HepG2 (cell line): Measurements from ENCODE around the gene ERF. TPM values are rescaled to one million over a fixed set of nuclear protein-coding genes. Genes with fewer than 3 reads are reported as not detected.

Experiments
- KIAA2018 ChIP-seq: sonication (generic); formaldehyde crosslinking; IDR thresholded peaks from 2 replicates; pipeline ENCODE4 v1.5.0; 2020; ENCODE audit warnings: mild to moderate bottlenecking, missing genetic modification reagents, borderline replicate concordance
- polyA plus RNA-seq, 8 experiments: library from polyadenylated mRNA; depleted of rRNA in 3 of 8; stranded (reverse) in 7 of 8; unstranded in 1 of 8; fragments of >200 nt; fragmentation: Illumina TruSeq in 4 of 8; extraction: Trizol in 4 of 8; gene quantifications; 2 replicates each; pipeline versions ENCODE4 v1.2.1 to v1.2.3, GENCODE V29; 2011 to 2016; ENCODE audit warnings: low read depth in 4 of 8, missing spikeins in 1 of 8, mixed read lengths in 1 of 8; ENCODE audit not compliant: insufficient read depth in 1 of 8
- total RNA-seq, 5 experiments: library from RNA; depleted of rRNA; stranded (reverse); fragments of >200 nt; fragmentation: Illumina TruSeq; extraction: Trizol; gene quantifications; 2 replicates each; pipeline ENCODE4 v1.2.3, GENCODE V29; 2016; ENCODE audit warnings: low read depth in 1 of 5

Gene ERF
- total and polyA plus RNA-seq, 2 of the 13 experiments (the other 11 are each of a cell fraction or from before 2014, with no cell fraction given): 67.1 to 69.9 TPM

DNA sequence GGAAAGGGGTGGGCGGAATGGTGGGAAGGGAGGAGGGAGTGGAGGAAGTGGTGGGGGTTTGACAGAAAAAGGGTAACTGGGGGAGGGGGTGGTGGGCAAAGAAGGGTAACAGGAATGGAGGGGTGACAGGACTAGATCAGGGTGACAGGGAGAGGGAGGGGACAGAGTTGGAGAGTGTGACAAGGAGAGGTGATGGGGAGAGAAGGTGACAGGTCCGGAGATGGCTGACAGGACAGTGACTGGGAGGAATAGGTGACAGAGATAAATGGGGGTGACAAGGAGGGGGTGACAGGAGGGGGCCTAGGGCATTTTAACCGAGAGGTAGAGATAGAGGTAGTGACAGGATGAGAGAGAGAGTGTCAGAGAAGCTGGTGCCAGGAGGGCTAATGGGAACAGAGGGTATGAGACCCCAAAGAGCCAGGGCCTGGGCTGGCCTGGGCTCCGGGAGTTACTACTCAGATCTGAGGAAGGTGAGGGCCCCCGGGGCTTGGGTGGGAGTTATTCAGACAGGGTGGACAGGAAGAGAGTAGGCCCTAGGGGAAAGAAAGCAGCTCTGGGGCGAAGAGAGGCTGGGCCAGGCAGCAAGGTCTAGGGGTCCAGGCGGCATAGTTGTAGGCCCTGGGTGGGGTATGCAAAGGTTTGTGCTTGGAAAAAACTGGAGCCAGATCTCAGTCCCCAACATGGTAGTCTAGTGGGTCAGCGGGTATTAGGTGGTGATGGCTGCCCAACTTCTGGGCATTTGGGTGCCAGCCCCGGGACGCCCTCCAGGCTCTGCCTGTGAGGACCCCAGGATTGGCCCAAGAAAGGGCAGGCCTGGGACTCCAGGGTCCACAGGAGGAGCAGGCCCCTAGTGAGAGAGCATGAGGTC is 14.8 kb upstream of the ERF start (continued):
- no peak for TF ChIP-seq KIAA2018
- TF ChIP-seq, all 625 proteins: peak for 17
